ENCODE measurements around the gene PGLYRP1.
A peak's percentile ranks its signal among the peaks of the same experiment; 100 is the strongest.

PGLYRP1 gene

GRCh38 chr19:46002678-46003275 is 20.1 kb downstream of the PGLYRP1 start:
- H3K4me3 ChIP-seq (ENCODE audit: low read depth, low read length): no peak overlapping the region
- TF ChIP-seq CTCF (IDR thresholded peaks at IDR 0.05; ENCODE audit: insufficient read depth, low read length, missing control alignments): no peak
- ChIA-PET POLR2A (interaction anchor here (1.4 kb wide), 1 partner anchor 139 kb away, joined by 3 read pairs; no protein-coding TSS in a partner anchor), CTCF (interaction anchor here (1.1 to 2.9 kb wide), 5 partner anchors 14 to 186 kb away, joined by 3 to 15 read pairs (median 4); no protein-coding TSS in a partner anchor)
- no peak for DNase-seq (ENCODE audit: low read depth, low spot score)

DNA sequence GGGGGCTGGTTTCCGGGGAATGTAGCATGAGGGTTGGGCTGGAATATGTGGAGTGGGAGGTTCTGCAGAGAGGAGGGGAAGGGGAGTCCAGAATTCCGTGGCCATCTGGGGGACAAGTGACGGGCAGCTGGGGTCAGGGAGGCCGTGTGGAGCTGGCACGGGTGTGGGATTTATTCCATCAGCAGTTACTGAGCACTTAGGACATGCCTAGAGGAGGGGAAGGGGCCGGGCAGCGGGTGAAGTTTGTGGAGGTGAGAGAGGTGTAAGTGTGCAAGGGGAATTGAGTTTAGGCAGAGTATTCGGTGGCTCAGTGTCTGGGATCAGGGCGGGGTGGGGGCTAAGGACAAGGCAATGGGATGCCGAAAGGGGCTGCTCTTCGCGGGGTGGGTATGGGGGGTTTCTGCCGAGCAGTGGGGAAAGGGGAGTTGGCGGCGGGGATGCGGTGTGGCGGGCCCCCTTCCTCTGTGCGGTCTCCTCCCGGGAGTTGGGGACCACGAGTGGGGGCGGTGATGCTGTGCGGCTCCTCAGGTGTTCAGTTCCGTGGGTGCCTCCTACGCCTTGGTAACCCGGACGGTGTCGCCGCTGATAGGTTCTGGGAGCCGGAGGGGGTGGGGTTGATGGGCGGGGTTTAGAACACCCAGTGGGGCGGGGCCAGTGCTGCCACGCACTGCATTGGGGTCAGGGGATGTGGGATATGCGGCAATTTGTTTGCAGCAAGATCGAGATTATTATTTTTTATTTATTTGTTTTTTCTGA is 22.2 kb downstream of the PGLYRP1 start:
- peak overlapping the region; percentile 6; the same call in 1 of the 2 replicates for H3K4me3 ChIP-seq (ENCODE audit: low read depth, low read length)
- CTCF ChIA-PET: interaction anchor here (1.2 to 4.8 kb wide), 4 partner anchors 10 to 29 kb away, joined by 3 to 32 read pairs (median 11); no protein-coding TSS in a partner anchor
- DNase-seq (ENCODE audit: low read depth, low spot score): no peak
- POLR2A ChIA-PET: no interaction called here
- TF ChIP-seq CTCF (IDR thresholded peaks at IDR 0.05; ENCODE audit: insufficient read depth, low read length, missing control alignments): no peak

DNA sequence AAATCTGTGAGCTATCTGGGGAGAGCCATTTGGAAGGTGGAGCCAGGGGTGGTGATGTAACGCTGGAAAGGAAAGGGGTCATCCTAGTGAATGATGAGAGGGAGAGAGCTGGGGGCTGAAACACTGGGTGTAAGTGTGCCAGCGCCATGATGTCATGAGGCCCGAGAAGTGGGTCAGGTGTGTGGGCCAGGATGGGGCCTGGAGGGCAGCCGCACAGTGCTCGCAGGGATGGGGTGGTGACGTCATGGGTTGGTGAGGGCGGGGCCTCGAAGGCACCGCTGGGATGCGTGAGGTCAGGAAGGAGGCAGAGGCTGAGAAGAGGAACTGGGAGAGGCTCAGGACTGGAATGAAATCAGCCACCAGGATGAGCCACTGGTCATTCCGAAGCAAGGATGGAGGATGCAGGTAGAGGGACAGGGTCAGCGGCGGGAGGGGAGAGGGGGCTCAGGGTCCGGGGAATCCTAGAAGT is 23.2 kb downstream of the PGLYRP1 start:
- ChIA-PET POLR2A (no interaction called here), CTCF (interaction anchor here (0.8 to 4.8 kb wide), 5 partner anchors 11 to 272 kb away, joined by 3 to 32 read pairs (median 4); no protein-coding TSS in a partner anchor)
- no peak for DNase-seq (ENCODE audit: low read depth, low spot score)
- no peak for TF ChIP-seq CTCF (IDR thresholded peaks at IDR 0.05; ENCODE audit: insufficient read depth, low read length, missing control alignments)
- H3K4me3 ChIP-seq (ENCODE audit: low read depth, low read length): peak overlapping the region; percentile 6; the same call in 1 of the 2 replicates

- CTCF ChIA-PET: interaction anchor here (0.5 to 4.8 kb wide), 9 partner anchors 11 to 349 kb away, joined by 3 to 32 read pairs (median 3); no protein-coding TSS in a partner anchor
- TF ChIP-seq CTCF (IDR thresholded peaks at IDR 0.05; ENCODE audit: insufficient read depth, low read length, missing control alignments): no peak
- DNase-seq (ENCODE audit: low read depth, low spot score): no peak
- no peak overlapping the region for H3K4me3 ChIP-seq (ENCODE audit: low read depth, low read length)
- POLR2A ChIA-PET: no interaction called here
Observed at GRCh38 chr19:45998834-45999233, 24.0 kb downstream of the PGLYRP1 start.

DNA sequence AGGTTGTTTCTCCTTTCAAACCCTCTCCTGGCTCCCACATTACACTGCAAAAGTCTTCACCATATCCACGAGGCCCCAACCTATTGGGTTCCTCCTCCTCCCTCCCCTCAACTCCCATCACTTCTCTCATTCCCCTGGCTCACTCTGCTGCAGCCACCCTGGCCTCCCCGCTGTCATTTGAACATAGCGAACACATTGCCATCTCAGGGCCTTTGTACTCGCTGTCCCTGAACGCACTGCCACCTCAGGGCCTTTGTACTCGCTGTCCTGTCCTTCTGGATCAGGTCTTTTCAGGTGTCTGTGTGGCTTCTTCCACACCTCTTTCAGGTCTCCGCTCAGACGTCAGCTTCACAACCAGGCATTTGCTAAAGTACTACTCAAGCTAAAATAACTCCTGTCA is 25.9 kb downstream of the PGLYRP1 start:
- H3K4me3 ChIP-seq (ENCODE audit: low read depth, low read length): no peak overlapping the region
- no peak for TF ChIP-seq CTCF (IDR thresholded peaks at IDR 0.05; ENCODE audit: insufficient read depth, low read length, missing control alignments)
- ChIA-PET CTCF (interaction anchor here (1.4 to 2.7 kb wide), 3 partner anchors 13 to 31 kb away, joined by 4 to 24 read pairs (median 9); no protein-coding TSS in a partner anchor), POLR2A (no interaction called here)
- no peak for DNase-seq (ENCODE audit: low read depth, low spot score)
